GM19240 (cell line): ENCODE measurements around the gene RARG.
"Not testable (repeated sequence)": the region's sequence is repeated elsewhere in the genome, so short reads cannot be mapped to it uniquely, and the experiment has no call there.

Experiments used
- DNase-seq: peaks from one replicate; pipeline ENCODE4 v3.0.0; 2011; ENCODE audit warnings: low spot score; ENCODE audit not compliant: insufficient read length

RARG gene

DNA sequence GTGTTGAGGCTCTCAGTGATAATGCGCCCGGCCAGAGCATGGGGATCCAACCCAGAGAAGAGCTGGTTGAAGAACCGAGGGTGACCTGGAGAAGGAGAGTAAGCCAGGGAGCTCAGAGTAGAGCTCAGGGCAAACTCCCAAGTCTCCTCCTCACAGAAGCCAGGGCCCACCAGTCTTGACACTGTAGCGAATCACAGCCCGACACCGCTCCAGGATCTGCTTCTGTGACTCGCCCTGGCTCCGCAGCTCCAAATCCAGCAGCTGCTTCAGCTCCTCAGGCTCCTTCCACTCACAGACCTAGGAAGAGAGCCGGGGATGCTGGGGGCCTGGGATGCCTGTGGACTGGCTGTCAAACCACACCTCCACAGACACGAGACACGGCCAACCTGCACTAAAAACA, 59.7 kb downstream of the RARG start:
- no peak for DNase-seq

DNA sequence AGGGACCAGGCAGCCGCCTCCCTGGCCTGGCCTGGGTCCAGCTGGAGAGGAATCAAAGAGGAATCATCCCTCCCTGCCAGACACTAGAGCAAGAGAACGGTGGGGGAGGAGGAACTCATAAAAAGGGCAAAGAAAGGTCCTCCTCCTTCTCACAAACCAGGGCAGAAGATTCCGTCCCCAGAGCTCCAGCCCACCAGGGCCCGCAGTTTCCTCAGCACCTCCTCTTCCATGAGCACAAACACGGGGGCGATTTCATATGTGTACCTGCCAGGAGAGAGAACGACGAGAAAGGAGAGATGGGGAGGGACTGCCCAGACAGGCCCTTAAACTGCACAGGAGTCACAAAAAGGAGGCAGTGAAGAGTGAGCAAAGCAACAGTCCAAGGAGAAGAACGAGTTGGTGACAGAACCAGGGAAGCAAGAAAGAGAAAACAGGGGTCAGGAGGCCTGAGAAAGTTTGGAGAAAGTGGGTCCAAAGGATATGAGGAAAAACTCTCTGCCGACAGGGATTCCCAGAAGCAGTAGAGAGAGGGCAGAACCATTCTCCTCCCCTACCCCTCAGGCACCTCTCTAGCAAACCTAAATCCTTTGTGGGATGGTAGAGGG, 60.2 kb downstream of the RARG start:
- no peak for DNase-seq

- no peak for DNase-seq
Observed at GRCh38 chr12:53170876-53171724, 60.9 kb downstream of the RARG start.

GRCh38 chr12:53170215-53170614, 61.8 kb downstream of the RARG start:
- no peak for DNase-seq

DNA sequence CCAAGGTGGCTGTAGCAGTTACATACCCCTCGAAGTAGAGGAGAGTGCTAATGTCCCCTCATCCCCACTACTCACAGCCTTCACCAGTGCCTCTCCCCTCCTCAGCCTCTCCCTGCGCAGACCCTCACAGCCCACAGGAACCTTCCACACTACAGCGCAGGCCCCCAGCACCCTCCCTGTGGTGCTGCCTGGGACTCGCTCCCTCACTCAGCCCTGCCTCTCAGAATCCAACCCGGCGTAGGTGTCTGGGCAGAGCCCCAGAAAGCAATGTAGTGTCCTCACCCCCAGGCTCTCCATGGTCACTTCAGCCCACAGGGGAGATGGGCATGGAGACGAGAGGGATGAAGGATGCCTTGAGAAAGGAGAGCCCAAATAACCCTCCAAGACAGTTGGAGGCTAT, 62.4 kb downstream of the RARG start:
- DNase-seq = no peak

DNA sequence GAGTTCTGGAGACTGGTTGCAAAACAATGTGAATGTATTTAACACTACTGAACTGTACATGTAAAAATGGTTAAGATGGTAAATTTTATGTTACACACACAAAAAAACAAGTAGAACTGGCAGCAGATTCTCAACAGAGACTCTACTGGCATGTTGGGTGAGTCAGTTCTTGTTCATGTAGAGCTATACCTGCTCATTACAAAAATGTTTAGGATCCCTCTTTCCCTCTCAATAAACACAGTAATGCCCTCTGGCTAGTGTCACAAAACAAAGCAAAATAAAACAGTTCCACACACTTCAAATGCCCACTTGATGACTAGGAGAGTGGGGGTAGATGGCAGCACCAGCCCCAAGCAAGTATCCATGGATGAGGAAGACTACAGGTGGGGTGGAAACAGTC, 65.2 kb downstream of the RARG start:
- no peak for DNase-seq

DNA sequence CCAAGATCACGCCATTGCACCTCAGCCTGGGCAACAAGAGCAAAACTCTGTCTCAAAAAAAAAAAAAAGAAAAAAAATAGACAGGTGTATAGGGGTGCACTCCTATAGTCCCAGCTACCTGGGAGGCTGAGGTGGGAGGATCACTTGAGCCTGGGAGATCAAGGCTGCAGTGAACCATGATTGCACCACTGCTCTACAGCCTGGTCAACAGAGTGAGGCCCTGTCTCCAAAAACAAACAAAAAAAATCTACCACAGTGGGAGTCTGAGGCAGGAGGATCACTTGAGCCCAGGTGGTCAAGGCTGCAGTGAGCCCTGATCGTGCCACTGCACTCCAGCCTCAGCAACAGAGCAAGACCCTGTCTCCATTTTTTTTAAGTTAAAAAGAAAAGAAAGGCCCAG, 69.0 kb downstream of the RARG start:
- DNase-seq = not testable (repeated sequence)

- DNase-seq = no peak
Observed at GRCh38 chr12:53161119-53161911, 70.7 kb downstream of the RARG start.

- DNase-seq = no peak
Observed at GRCh38 chr12:53160673-53161072, 71.3 kb downstream of the RARG start.
